Measurements from ENCODE around the gene APBB2. TPM values are rescaled to one million over a fixed set of nuclear protein-coding genes. Genes with fewer than 3 reads are reported as not detected.

APBB2 gene
- total RNA-seq, 2 donors from 2014 or later: 17.4 to 56.6 TPM

- H3K9me3 ChIP-seq: no peaks in the 10 kb centered on the region
- no peak for DNase-seq (ENCODE audit: low spot score)
- no peak overlapping the region for H3K4me3 ChIP-seq
- H3K4me1 ChIP-seq (replicated peaks): no peaks in the 10 kb centered on the region
- H3K27ac ChIP-seq: no peak overlapping the region
- no peaks in the 10 kb centered on the region for H3K36me3 ChIP-seq
- no peak for TF ChIP-seq POLR2AphosphoS5 (IDR thresholded peaks at IDR 0.05)
- TF ChIP-seq POLR2A (IDR thresholded peaks at IDR 0.05): no peak
- TF ChIP-seq, protein P1, sequence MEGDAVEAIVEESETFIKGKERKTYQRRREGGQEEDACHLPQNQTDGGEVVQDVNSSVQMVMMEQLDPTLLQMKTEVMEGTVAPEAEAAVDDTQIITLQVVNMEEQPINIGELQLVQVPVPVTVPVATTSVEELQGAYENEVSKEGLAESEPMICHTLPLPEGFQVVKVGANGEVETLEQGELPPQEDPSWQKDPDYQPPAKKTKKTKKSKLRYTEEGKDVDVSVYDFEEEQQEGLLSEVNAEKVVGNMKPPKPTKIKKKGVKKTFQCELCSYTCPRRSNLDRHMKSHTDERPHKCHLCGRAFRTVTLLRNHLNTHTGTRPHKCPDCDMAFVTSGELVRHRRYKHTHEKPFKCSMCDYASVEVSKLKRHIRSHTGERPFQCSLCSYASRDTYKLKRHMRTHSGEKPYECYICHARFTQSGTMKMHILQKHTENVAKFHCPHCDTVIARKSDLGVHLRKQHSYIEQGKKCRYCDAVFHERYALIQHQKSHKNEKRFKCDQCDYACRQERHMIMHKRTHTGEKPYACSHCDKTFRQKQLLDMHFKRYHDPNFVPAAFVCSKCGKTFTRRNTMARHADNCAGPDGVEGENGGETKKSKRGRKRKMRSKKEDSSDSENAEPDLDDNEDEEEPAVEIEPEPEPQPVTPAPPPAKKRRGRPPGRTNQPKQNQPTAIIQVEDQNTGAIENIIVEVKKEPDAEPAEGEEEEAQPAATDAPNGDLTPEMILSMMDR (IDR thresholded peaks at IDR 0.05): no peak
- intact Hi-C loops (cut with DNase I): no loop called here
- 85% methylated on average over 1 of the region's 1 CpG for WGBS
- no peaks in the 10 kb centered on the region for H3K27me3 ChIP-seq (replicated peaks; ENCODE audit: insufficient read depth)
These were observed 31.6 kb upstream of the APBB2 start for GRCh38 chr4:41245983-41246382.

DNA sequence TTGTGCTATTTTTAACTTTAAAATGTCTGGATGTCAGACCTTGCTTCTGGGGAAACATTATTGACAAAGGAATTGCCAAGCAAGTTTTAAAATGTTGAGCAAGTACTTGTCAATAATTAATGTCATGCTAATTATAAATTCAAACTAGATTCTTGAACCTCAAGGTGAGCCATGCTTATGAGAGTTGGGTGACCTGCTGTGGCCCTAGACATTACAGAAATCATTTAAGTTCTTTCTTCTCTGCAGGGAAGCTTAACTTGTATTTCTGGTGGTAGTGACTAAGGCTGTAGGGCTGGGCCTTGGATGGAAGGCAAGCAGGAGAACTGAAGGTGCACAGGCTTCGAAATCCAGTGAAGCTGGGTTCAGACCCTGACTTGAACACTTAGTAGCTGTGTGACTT is 27.6 kb upstream of the APBB2 start:
- H3K4me1 ChIP-seq (replicated peaks): no peaks in the 10 kb centered on the region
- H3K9me3 ChIP-seq: no peaks in the 10 kb centered on the region
- no peaks in the 10 kb centered on the region for H3K27me3 ChIP-seq (replicated peaks; ENCODE audit: insufficient read depth)
- H3K27ac ChIP-seq: no peak overlapping the region
- TF ChIP-seq POLR2A (IDR thresholded peaks at IDR 0.05) (no peak), POLR2AphosphoS5 (IDR thresholded peaks at IDR 0.05) (no peak)
- TF ChIP-seq, protein P1 (IDR thresholded peaks at IDR 0.05): no peak
- intact Hi-C loops (cut with DNase I): no loop called here
- H3K4me3 ChIP-seq: no peak overlapping the region
- no peak for DNase-seq (ENCODE audit: low spot score)
- no peaks in the 10 kb centered on the region for H3K36me3 ChIP-seq
- WGBS: 94% methylated on average over 1 of the region's 1 CpG

- Histone ChIP-seq H3K36me3 (no peaks in the 10 kb centered on the region), H3K9me3 (no peaks in the 10 kb centered on the region), H3K27me3 (replicated peaks; ENCODE audit: insufficient read depth) (no peaks in the 10 kb centered on the region), H3K4me3 (no peak overlapping the region), H3K4me1 (replicated peaks) (no peaks in the 10 kb centered on the region), H3K27ac (no peak overlapping the region)
- intact Hi-C loops (cut with DNase I): no loop called here
- no peak for DNase-seq (ENCODE audit: low spot score)
- TF ChIP-seq POLR2AphosphoS5 (IDR thresholded peaks at IDR 0.05) (no peak), POLR2A (IDR thresholded peaks at IDR 0.05) (no peak)
- TF ChIP-seq, protein P1 (IDR thresholded peaks at IDR 0.05): no peak
- WGBS: 92% methylated on average over 1 of the region's 1 CpG
These were observed 22.2 kb upstream of the APBB2 start for GRCh38 chr4:41236508-41236907.

GRCh38 chr4:41236032-41236431 is 21.7 kb upstream of the APBB2 start:
- H3K4me3 ChIP-seq: no peak overlapping the region
- H3K4me1 ChIP-seq (replicated peaks): no peaks in the 10 kb centered on the region
- no peaks in the 10 kb centered on the region for H3K9me3 ChIP-seq
- DNase-seq (ENCODE audit: low spot score): no peak
- H3K27me3 ChIP-seq (replicated peaks; ENCODE audit: insufficient read depth): no peaks in the 10 kb centered on the region
- H3K36me3 ChIP-seq: no peaks in the 10 kb centered on the region
- H3K27ac ChIP-seq: no peak overlapping the region
- intact Hi-C loops (cut with DNase I): no loop called here
- no peak for TF ChIP-seq POLR2AphosphoS5 (IDR thresholded peaks at IDR 0.05)
- TF ChIP-seq, protein P1 (IDR thresholded peaks at IDR 0.05): no peak
- TF ChIP-seq POLR2A (IDR thresholded peaks at IDR 0.05): no peak
- WGBS: 95% methylated on average over 1 of the region's 1 CpG

- intact Hi-C loops (cut with DNase I): no loop called here
- no peak for DNase-seq (ENCODE audit: low spot score)
- no peak overlapping the region for H3K4me3 ChIP-seq
- no peaks in the 10 kb centered on the region for H3K27me3 ChIP-seq (replicated peaks; ENCODE audit: insufficient read depth)
- H3K9me3 ChIP-seq: no peaks in the 10 kb centered on the region
- 83% methylated on average over 3 of the region's 3 CpGs for WGBS
- no peaks in the 10 kb centered on the region for H3K36me3 ChIP-seq
- H3K4me1 ChIP-seq (replicated peaks): no peaks in the 10 kb centered on the region
- no peak overlapping the region for H3K27ac ChIP-seq
- TF ChIP-seq, protein P1 (IDR thresholded peaks at IDR 0.05): no peak
- TF ChIP-seq POLR2AphosphoS5 (IDR thresholded peaks at IDR 0.05) (no peak), POLR2A (IDR thresholded peaks at IDR 0.05) (no peak)
These were observed 18.5 kb upstream of the APBB2 start for GRCh38 chr4:41232856-41233255.

All from prostate gland (tissue), 2 donors.